WI38 (cell line): ENCODE data around the gene ZNF248.
A peak's percentile ranks its signal among the peaks of the same experiment; 100 is the strongest.

Experiments
- H3K4me3 ChIP-seq: 2 replicates; pipeline ENCODE4 v1.5.1; 2011; ENCODE audit warnings: low read depth, mild to moderate bottlenecking, control low read depth, low read length
- CTCF ChIP-seq: IDR thresholded peaks from 2 replicates; pipeline ENCODE4 v1.5.1; 2012; ENCODE audit warnings: low read depth, mild to moderate bottlenecking, control low read depth, low read length

The ZNF248 gene

GRCh38 chr10:37856881-37857286 is 526 bp downstream of the ZNF248 start:
- peak overlapping the region; percentile 77 for H3K4me3 ChIP-seq
- no peak for TF ChIP-seq CTCF

GRCh38 chr10:37855636-37856035 is 1.8 kb downstream of the ZNF248 start:
- no peak overlapping the region; the same call in 1 of the 2 replicates for H3K4me3 ChIP-seq
- TF ChIP-seq CTCF: no peak

- no peak for TF ChIP-seq CTCF
- H3K4me3 ChIP-seq: no peak overlapping the region
These were observed 2.8 kb downstream of the ZNF248 start for GRCh38 chr10:37854626-37855025.

GRCh38 chr10:37844644-37845043 is 12.8 kb downstream of the ZNF248 start:
- no peak overlapping the region for H3K4me3 ChIP-seq
- TF ChIP-seq CTCF: no peak

GRCh38 chr10:37839243-37839642 is 18.2 kb downstream of the ZNF248 start:
- TF ChIP-seq CTCF: no peak
- no peak overlapping the region for H3K4me3 ChIP-seq

- H3K4me3 ChIP-seq: no peak overlapping the region
- no peak for TF ChIP-seq CTCF
These were observed 25.7 kb downstream of the ZNF248 start for GRCh38 chr10:37831495-37832333.

- TF ChIP-seq CTCF: no peak
- no peak overlapping the region for H3K4me3 ChIP-seq
These were observed 30.6 kb downstream of the ZNF248 start for GRCh38 chr10:37826806-37827205.
